Activated CD8-positive, alpha-beta memory T cell treated with anti-CD3 and anti-CD28 coated beads for 36 hours (primary cell): ENCODE measurements around the gene TMEM229B. TPM values are rescaled to one million over a fixed set of nuclear protein-coding genes. Genes with fewer than 3 reads are reported as not detected.
"Not testable (repeated sequence)": the region's sequence is repeated elsewhere in the genome, so short reads cannot be mapped to it uniquely, and the experiment has no call there.

ENCODE experiments used
- CTCF ChIA-PET: fragments of 350-600 bp; sonication (Branson Sonifier 250); formaldehyde crosslinking; loops from one replicate; lab custom pipeline; 2021; ENCODE audit warnings: antibody characterized with exemption; lab: Charles Lee
- POLR2A ChIA-PET: fragments of 350-600 bp; sonication (Branson Sonifier 250); formaldehyde crosslinking; loops from one replicate; lab custom pipeline; 2021; ENCODE audit warnings: antibody characterized with exemption; lab: Charles Lee
- total RNA-seq, 2 experiments: library from RNA; stranded (reverse); gene quantifications; one replicate each; pipeline ENCODE4 v1.2.3, GENCODE V29; 2021

The TMEM229B gene
- total RNA-seq, 2 experiments from 2014 or later: 1.5 TPM

DNA sequence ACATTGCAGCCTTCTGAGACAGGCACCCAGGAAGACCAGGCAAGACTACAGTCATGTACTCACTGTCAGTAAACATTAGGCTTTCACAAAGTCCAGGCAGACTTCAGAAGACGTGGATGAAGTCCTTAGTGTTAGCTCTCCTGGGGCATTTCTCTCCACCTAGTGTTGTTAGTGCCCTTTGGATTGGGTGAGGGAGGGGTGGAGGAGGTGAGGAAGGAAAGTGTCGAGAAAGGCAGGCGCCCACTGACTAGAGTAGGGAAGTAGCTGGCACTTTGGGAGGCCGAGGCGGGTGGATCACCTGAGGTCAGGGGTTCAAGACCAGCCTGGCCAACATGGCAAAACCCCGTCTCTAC, 20.2 kb downstream of the TMEM229B start:
- ChIA-PET POLR2A (no interaction called here), CTCF (no interaction called here)

- ChIA-PET CTCF (interaction anchor here (0.7 to 1.4 kb wide), 5 partner anchors 32 to 1593 kb away, joined by 3 to 5 read pairs (median 3); no protein-coding TSS in a partner anchor), POLR2A (no interaction called here)
These were observed 21.4 kb downstream of the TMEM229B start for GRCh38 chr14:67467134-67467533.

GRCh38 chr14:67464879-67465278, 23.6 kb downstream of the TMEM229B start:
- ChIA-PET CTCF (interaction anchor here (0.7 to 1.8 kb wide), 3 partner anchors 38 to 239 kb away, joined by 3 to 4 read pairs (median 3); no protein-coding TSS in a partner anchor), POLR2A (no interaction called here)

- ChIA-PET POLR2A (no interaction called here), CTCF (interaction anchor here (0.7 to 1.8 kb wide), 3 partner anchors 37 to 240 kb away, joined by 3 to 4 read pairs (median 3); no protein-coding TSS in a partner anchor)
These were observed 24.1 kb downstream of the TMEM229B start for GRCh38 chr14:67464377-67464776.

- POLR2A ChIA-PET: no interaction called here
- CTCF ChIA-PET: interaction anchor here (1.1 to 1.8 kb wide), 2 partner anchors 37 to 240 kb away, joined by 3 to 4 read pairs; no protein-coding TSS in a partner anchor
These were observed 24.6 kb downstream of the TMEM229B start for GRCh38 chr14:67463900-67464299.

- CTCF ChIA-PET: interaction anchor here (1.3 kb wide), 1 partner anchor 109 kb away, joined by 3 read pairs; no protein-coding TSS in a partner anchor
- POLR2A ChIA-PET: no interaction called here
These were observed 26.5 kb downstream of the TMEM229B start for GRCh38 chr14:67461996-67462395.

DNA sequence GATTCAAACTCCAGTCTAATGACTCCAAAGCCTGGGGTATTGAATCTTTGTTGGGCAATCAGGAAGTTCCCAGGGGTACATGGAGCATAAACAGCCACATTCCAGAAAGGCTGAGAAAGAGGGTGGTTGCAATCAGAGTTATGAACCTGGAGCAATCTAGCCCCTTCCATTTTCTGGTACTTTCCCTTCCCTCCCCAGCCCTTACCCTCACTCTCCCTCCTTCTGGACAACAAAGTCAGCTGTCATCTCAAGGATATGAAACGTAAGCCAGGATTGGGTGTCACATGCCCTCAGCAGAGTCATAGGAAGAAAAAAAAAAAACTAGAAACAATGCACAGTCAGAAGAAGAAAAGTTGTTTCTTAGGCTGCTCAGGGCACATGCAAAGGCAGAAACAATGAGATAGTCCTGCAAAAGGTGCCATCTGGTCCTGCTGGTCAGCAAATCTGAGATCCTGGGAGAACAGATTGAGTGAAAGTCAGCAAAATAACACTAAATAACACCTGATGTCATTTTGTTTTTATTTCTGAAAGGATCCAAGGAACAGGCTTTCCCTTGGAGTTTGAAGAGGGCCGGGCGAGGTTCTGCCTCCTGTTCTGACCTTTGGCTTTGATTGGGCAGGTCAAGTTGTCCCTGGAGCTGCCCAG, 27.1 kb downstream of the TMEM229B start:
- ChIA-PET CTCF (interaction anchor here (1.3 kb wide), 1 partner anchor 110 kb away, joined by 3 read pairs; no protein-coding TSS in a partner anchor), POLR2A (no interaction called here)

GRCh38 chr14:67459336-67459735, 29.2 kb downstream of the TMEM229B start:
- CTCF ChIA-PET: no interaction called here
- POLR2A ChIA-PET: no interaction called here

DNA sequence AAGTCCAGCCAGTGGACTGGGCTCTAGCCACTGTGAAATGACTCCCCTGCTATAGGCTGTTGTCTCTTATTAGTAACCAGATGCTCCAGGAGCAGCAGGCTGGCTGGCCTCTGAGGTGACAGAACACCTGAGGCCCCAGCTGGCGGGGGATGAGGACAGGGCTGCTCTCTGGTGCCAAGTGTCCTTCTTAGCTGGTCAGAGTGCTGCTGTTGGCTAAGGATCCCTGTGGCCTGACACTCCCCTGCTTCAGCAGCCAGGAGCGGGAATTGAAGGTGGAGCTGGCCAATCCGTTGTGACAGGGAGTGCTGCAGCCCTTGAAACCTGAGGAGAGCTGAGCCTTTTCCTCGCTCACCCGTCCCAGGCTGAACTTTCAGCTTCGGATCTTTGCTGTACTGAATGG, 30.7 kb downstream of the TMEM229B start:
- ChIA-PET CTCF (interaction anchor here (1.2 kb wide), 1 partner anchor 30 kb away, joined by 3 read pairs; no protein-coding TSS in a partner anchor), POLR2A (interaction anchor here (0.7 kb wide), 1 partner anchor 433 kb away, joined by 4 read pairs; no protein-coding TSS in a partner anchor)

DNA sequence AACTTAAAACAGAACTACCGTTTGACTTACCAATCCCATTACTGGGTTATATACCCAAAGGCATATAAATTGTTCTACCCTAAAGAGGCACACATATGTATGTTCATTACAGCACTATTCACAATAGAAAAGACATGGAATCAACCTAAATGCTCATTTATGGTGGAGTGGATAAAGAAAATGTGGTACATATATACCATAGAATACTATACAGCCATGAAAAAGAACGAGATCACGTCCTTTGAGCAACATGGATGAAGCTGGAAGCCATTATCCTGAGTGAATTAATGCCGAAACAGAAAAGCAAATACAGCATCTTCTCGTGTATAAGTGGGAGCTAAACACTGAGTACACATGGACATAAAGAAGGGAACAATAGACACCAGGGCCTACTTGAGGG, 31.8 kb downstream of the TMEM229B start:
- CTCF ChIA-PET: interaction anchor here (1.2 kb wide), 1 partner anchor 29 kb away, joined by 3 read pairs; no protein-coding TSS in a partner anchor
- POLR2A ChIA-PET: no interaction called here

DNA sequence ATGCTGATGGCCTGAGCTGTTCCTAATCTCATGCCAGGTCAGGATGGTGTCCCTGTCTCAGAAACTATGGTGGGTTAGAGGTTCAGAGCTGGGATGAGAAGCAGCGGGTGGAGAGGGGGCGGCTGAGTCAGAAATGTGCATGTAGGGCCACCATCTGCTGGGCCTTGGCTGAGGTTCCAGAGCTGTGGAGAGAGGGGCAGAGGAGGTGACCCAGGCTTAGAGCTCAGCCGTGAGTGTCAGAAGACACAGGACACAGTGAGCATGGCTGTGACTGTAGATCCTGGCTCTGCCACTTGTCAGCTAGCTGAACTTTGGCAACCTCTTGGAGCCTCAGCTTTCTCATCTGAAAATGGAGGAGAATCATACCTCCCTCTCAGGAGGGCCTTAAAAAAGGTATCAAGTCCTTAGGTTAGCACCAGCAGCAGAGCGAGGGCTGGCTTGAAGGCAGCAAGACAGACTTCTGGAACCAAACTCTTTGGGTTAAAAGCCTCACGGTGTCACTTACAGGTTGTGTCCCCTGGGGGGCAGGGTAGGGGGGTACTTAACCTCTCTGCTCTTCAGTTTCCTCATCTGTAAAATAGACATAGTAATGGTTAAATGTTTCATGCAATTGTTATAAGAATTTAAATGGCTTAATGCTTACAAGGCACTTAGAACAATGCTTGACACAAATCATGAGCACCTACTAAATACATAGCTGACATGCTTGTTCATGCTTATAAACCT, 34.8 kb downstream of the TMEM229B start:
- CTCF ChIA-PET: interaction anchor here (1.2 kb wide), 1 partner anchor 26 kb away, joined by 3 read pairs; no protein-coding TSS in a partner anchor
- POLR2A ChIA-PET: interaction anchor here (0.6 kb wide), 1 partner anchor 169 kb away, joined by 6 read pairs; no protein-coding TSS in a partner anchor

GRCh38 chr14:67451667-67452066, 36.9 kb downstream of the TMEM229B start:
- CTCF ChIA-PET, POLR2A ChIA-PET: not testable (repeated sequence)

DNA sequence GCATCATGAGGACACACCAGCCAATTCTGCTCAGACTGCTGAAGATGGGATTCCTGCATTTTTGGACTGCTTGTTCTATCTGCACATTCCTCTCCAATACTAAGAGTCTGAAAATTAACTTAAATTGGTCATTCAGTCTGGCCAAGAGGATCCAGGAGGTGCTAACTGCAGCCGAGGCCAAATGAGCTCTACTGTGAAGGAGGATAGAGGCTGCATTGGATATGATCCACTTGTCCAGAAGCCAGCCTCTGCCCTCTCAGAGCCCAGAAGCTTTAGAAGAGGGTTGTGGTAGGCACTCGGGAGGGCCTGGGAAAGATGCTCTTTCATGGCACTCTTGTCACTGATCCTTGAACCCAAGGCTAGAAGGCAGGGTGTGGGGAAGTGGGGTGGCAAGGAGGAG, 39.4 kb downstream of the TMEM229B start:
- POLR2A ChIA-PET: no interaction called here
- CTCF ChIA-PET: no interaction called here

DNA sequence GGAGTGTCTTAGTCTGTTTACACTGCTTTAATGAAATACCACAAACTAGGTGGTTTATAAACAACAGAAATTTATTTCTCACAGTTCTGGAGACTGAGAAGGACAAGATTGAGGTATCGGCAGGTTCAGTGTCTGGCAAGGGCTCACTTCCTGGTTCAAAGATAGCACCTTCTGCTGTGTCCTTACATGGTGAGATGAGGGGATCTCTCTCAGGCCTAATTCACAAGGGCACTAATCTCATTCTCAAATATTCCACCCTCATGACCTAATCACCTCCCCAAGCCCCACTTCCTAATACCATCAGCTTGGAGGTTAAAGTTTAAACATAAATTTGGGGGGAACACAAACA, 41.5 kb downstream of the TMEM229B start:
- CTCF ChIA-PET: no interaction called here

GRCh38 chr14:67446371-67447032, 42.0 kb downstream of the TMEM229B start:
- CTCF ChIA-PET: interaction anchor here (0.8 kb wide), 1 partner anchor 125 kb away, joined by 3 read pairs; no protein-coding TSS in a partner anchor
- POLR2A ChIA-PET: no interaction called here

More for the DNA sequence above, 41.5 kb downstream of the TMEM229B start:
- POLR2A ChIA-PET: no interaction called here

DNA sequence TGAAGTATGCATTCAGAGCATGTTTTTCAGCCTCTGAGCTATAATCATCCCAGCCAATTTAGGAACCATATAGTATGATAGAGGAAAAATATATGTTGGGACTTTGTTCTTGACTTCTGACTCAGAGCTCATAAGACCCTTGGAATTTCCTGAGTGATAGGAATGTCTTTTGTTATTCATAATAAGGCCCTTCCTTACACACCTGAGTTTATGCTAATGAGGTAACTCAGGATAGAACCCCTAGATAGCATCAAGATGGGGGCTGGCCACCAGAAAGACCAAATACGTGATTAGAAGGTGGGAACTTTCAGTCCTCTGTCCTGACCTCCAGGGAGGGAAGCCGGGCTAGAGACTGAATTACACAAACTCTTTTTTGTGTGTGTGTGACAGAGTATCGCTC, 44.1 kb downstream of the TMEM229B start:
- ChIA-PET POLR2A (no interaction called here), CTCF (interaction anchor here (0.6 kb wide), 1 partner anchor 17 kb away, joined by 3 read pairs; no protein-coding TSS in a partner anchor)

- ChIA-PET POLR2A (no interaction called here), CTCF (no interaction called here)
These were observed 46.2 kb downstream of the TMEM229B start for GRCh38 chr14:67442139-67442906.

- CTCF ChIA-PET: no interaction called here
- POLR2A ChIA-PET: no interaction called here
These were observed 46.8 kb downstream of the TMEM229B start for GRCh38 chr14:67441672-67442071.

DNA sequence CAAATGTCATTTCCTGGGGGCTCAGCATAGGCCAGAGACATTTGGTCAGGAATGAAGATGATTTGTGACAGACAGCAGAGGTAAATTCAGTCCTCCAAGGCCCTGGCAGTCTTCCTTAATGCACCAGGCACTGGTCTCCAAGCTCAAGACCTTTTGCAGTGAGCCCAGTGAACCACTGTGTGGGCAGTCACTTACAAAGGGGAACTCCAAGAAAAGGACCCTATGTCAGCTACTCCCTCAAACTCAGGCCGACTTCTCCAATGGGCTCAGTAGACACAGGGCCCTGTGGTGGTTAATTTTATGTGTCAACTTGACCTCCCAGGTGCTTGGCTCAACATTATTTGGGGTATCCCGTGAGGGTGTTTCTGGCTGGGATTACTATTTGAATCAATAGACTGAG, 47.3 kb downstream of the TMEM229B start:
- CTCF ChIA-PET: no interaction called here

More for the DNA sequence above, 47.3 kb downstream of the TMEM229B start:
- POLR2A ChIA-PET: no interaction called here
